H1 (cell line): ENCODE data around the gene DAGLA. TPM values are rescaled to one million over a fixed set of nuclear protein-coding genes. Genes with fewer than 3 reads are reported as not detected.

Experiments used
- CREB1 ChIP-seq: IDR thresholded peaks from 2 replicates; pipeline ENCODE4 v1.6.1; 2012; ENCODE audit warnings: inconsistent platforms
- PHF8 ChIP-seq: fragments of 200-600 bp; sonication (generic); conservative IDR thresholded peaks from 2 replicates; pipeline ENCODE4 v1.7.1; 2012; ENCODE audit warnings: low read depth, mild to moderate bottlenecking, inconsistent platforms, low read length, moderate library complexity
- polyA plus RNA-seq, 7 experiments: library from polyadenylated mRNA; depleted of rRNA in 3 of 7; stranded (reverse) in 5 of 7; unstranded in 2 of 7; fragments of >200 nt in 5 of 7; fragments of 200-250 nt in 2 of 7; gene quantifications; 1 replicate in 5 of 7; 2 replicates in 1 of 7; 4 replicates in 1 of 7; pipeline versions ENCODE4 v1.2.1 to v1.2.3, GENCODE V29; 2011 to 2013; ENCODE audit warnings: missing spikeins in 2 of 7, mixed read lengths in 2 of 7
- total RNA-seq: library from RNA; stranded (reverse); fragmentation: NEBNext Ultra II Directional; extraction: Animal tissue kit (Norgen Biotek cat#: 25700); gene quantifications from 2 replicates; pipeline ENCODE4 v1.2.1, GENCODE V29; 2021
- TF ChIP-seq, protein P1 (sequence below): fragments of 300-600 bp; sonication (generic); IDR thresholded peaks from 2 replicates; pipeline ENCODE4 v1.7.1; 2012; ENCODE audit warnings: low read length, moderate library complexity, mild to moderate bottlenecking, inconsistent platforms; ENCODE audit not compliant: insufficient replicate concordance

DAGLA gene
- total and polyA plus RNA-seq, 2 of the 8 experiments (the other 6 are each of a cell fraction or from before 2014, with no cell fraction given): 3.6 to 6.6 TPM

DNA sequence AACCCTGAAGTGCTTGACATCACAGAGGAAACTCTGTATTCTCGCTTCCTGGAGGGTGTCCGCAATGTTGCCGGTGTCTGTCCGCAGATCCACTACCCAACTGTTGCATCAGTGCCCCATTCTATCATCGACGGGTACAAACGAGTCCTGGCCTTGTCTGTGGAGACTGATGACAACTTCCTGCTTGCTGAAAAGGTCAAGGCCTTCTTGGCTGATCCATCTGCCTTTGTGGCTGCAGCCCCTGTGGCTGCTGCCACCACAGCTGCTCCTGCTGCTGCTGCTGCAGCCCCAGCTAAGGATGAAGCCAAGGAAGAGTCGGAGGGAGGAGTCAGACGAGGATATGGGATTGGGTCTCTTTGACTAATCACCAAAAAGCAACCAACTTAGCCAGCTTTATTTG is 42.9 kb upstream of the DAGLA start (continued):
- TF ChIP-seq, protein P1, sequence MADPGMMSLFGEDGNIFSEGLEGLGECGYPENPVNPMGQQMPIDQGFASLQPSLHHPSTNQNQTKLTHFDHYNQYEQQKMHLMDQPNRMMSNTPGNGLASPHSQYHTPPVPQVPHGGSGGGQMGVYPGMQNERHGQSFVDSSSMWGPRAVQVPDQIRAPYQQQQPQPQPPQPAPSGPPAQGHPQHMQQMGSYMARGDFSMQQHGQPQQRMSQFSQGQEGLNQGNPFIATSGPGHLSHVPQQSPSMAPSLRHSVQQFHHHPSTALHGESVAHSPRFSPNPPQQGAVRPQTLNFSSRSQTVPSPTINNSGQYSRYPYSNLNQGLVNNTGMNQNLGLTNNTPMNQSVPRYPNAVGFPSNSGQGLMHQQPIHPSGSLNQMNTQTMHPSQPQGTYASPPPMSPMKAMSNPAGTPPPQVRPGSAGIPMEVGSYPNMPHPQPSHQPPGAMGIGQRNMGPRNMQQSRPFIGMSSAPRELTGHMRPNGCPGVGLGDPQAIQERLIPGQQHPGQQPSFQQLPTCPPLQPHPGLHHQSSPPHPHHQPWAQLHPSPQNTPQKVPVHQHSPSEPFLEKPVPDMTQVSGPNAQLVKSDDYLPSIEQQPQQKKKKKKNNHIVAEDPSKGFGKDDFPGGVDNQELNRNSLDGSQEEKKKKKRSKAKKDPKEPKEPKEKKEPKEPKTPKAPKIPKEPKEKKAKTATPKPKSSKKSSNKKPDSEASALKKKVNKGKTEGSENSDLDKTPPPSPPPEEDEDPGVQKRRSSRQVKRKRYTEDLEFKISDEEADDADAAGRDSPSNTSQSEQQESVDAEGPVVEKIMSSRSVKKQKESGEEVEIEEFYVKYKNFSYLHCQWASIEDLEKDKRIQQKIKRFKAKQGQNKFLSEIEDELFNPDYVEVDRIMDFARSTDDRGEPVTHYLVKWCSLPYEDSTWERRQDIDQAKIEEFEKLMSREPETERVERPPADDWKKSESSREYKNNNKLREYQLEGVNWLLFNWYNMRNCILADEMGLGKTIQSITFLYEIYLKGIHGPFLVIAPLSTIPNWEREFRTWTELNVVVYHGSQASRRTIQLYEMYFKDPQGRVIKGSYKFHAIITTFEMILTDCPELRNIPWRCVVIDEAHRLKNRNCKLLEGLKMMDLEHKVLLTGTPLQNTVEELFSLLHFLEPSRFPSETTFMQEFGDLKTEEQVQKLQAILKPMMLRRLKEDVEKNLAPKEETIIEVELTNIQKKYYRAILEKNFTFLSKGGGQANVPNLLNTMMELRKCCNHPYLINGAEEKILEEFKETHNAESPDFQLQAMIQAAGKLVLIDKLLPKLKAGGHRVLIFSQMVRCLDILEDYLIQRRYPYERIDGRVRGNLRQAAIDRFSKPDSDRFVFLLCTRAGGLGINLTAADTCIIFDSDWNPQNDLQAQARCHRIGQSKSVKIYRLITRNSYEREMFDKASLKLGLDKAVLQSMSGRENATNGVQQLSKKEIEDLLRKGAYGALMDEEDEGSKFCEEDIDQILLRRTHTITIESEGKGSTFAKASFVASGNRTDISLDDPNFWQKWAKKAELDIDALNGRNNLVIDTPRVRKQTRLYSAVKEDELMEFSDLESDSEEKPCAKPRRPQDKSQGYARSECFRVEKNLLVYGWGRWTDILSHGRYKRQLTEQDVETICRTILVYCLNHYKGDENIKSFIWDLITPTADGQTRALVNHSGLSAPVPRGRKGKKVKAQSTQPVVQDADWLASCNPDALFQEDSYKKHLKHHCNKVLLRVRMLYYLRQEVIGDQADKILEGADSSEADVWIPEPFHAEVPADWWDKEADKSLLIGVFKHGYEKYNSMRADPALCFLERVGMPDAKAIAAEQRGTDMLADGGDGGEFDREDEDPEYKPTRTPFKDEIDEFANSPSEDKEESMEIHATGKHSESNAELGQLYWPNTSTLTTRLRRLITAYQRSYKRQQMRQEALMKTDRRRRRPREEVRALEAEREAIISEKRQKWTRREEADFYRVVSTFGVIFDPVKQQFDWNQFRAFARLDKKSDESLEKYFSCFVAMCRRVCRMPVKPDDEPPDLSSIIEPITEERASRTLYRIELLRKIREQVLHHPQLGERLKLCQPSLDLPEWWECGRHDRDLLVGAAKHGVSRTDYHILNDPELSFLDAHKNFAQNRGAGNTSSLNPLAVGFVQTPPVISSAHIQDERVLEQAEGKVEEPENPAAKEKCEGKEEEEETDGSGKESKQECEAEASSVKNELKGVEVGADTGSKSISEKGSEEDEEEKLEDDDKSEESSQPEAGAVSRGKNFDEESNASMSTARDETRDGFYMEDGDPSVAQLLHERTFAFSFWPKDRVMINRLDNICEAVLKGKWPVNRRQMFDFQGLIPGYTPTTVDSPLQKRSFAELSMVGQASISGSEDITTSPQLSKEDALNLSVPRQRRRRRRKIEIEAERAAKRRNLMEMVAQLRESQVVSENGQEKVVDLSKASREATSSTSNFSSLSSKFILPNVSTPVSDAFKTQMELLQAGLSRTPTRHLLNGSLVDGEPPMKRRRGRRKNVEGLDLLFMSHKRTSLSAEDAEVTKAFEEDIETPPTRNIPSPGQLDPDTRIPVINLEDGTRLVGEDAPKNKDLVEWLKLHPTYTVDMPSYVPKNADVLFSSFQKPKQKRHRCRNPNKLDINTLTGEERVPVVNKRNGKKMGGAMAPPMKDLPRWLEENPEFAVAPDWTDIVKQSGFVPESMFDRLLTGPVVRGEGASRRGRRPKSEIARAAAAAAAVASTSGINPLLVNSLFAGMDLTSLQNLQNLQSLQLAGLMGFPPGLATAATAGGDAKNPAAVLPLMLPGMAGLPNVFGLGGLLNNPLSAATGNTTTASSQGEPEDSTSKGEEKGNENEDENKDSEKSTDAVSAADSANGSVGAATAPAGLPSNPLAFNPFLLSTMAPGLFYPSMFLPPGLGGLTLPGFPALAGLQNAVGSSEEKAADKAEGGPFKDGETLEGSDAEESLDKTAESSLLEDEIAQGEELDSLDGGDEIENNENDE: no peak
- no peak for TF ChIP-seq PHF8
- TF ChIP-seq CREB1: no peak
